ENCODE measurements around the gene GLTPD2. TPM values are rescaled to one million over a fixed set of nuclear protein-coding genes. Genes with fewer than 3 reads are reported as not detected.
"Not testable (repeated sequence)": the region's sequence is repeated elsewhere in the genome, so short reads cannot be mapped to it uniquely, and the experiment has no call there.

GLTPD2 gene
- total RNA-seq, 5 donors from 2014 or later (not counting 1 experiment from before 2014, with no cell fraction given), result not detected

- CTCF ChIA-PET, result no interaction called here
- H3K27ac ChIP-seq (ENCODE audit: low read length), result no peak overlapping the region
- Mint-ChIP-seq H3K36me3 (peaks cover 19% of the 10 kb centered on the region), H3K4me1 (no peaks in the 10 kb centered on the region), H3K9me3 (no peaks in the 10 kb centered on the region), H3K4me3 (no peak overlapping the region), H3K27me3 (no peaks in the 10 kb centered on the region), H3K27ac (no peak overlapping the region)
- ATAC-seq (replicated peaks in 1 of 4) (no peak), DNase-seq (no peak)
- H3K4me1 ChIP-seq (ENCODE audit: control insufficient read depth in 1 of 2, extremely low read depth in 1 of 2, insufficient read depth in 2 of 2, low read length in 2 of 2), result no peaks in the 10 kb centered on the region
- H3K27me3 ChIP-seq (replicated peaks in 1 of 2; ENCODE audit: control insufficient read depth in 2 of 2, extremely low read depth in 1 of 2, insufficient read depth in 2 of 2, low read length in 1 of 2), result peaks cover 0 to 4% of the 10 kb centered on the region in 2 experiments
- POLR2A ChIA-PET, result no interaction called here
- WGBS (ENCODE audit: insufficient coverage), result 94% methylated on average over 8 of the region's 12 CpGs
- no peak overlapping the region for H3K4me3 ChIP-seq (ENCODE audit: control insufficient read depth in 1 of 2, extremely low read depth in 1 of 2, low read length in 1 of 2)
- H3K9me3 ChIP-seq, result no peaks in the 10 kb centered on the region
- peaks cover 0 to 9% of the 10 kb centered on the region in 2 donors for H3K36me3 ChIP-seq (ENCODE audit: control insufficient read depth in 2 of 2, extremely low read depth in 1 of 2, insufficient read depth in 1 of 2, low read length in 1 of 2)
Observed at GRCh38 chr17:4818276-4818675, 29.5 kb downstream of the GLTPD2 start.

DNA sequence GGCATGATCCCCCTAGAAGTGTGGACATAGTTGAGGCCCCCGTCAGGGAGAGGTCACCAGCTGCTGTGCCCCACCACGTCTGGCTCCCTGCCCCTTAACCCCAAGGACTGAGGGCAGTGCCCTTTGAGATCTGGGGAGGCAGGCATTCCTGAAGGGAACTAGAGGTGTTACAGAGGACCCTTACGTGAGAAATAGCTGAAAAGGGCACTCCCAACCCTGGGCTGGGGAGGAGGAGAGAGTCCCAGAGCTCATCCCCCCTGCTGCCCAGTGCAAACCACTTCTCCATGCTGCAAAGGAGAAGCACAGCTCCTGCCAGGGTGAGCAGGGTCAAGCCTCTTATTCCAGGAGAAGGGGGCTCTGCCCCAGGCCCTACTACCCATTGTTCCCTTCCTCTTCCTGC, 34.1 kb downstream of the GLTPD2 start:
- Histone ChIP-seq H3K4me3 (ENCODE audit: control insufficient read depth in 1 of 2, extremely low read depth in 1 of 2, low read length in 1 of 2) (no peak overlapping the region), H3K36me3 (ENCODE audit: control insufficient read depth in 2 of 2, extremely low read depth in 1 of 2, insufficient read depth in 1 of 2, low read length in 1 of 2) (no peaks in the 10 kb centered on the region), H3K27ac (ENCODE audit: low read length) (no peak overlapping the region), H3K9me3 (no peaks in the 10 kb centered on the region), H3K27me3 (replicated peaks in 1 of 2; ENCODE audit: control insufficient read depth in 2 of 2, extremely low read depth in 1 of 2, insufficient read depth in 2 of 2, low read length in 1 of 2) (peaks cover 0 to 3% of the 10 kb centered on the region in 2 experiments), H3K4me1 (ENCODE audit: control insufficient read depth in 1 of 2, extremely low read depth in 1 of 2, insufficient read depth in 2 of 2, low read length in 2 of 2) (no peaks in the 10 kb centered on the region)
- DNase-seq (no peak), ATAC-seq (replicated peaks in 1 of 4) (no peak)
- Mint-ChIP-seq H3K9me3 (no peaks in the 10 kb centered on the region), H3K27me3 (no peaks in the 10 kb centered on the region), H3K4me3 (no peak overlapping the region), H3K4me1 (no peaks in the 10 kb centered on the region), H3K36me3 (peaks cover 8% of the 10 kb centered on the region), H3K27ac (no peak overlapping the region)
- ChIA-PET CTCF (no interaction called here), POLR2A (no interaction called here)
- no CpG with 5 or more reads among the region's 3 CpGs for WGBS (ENCODE audit: insufficient coverage)

DNA sequence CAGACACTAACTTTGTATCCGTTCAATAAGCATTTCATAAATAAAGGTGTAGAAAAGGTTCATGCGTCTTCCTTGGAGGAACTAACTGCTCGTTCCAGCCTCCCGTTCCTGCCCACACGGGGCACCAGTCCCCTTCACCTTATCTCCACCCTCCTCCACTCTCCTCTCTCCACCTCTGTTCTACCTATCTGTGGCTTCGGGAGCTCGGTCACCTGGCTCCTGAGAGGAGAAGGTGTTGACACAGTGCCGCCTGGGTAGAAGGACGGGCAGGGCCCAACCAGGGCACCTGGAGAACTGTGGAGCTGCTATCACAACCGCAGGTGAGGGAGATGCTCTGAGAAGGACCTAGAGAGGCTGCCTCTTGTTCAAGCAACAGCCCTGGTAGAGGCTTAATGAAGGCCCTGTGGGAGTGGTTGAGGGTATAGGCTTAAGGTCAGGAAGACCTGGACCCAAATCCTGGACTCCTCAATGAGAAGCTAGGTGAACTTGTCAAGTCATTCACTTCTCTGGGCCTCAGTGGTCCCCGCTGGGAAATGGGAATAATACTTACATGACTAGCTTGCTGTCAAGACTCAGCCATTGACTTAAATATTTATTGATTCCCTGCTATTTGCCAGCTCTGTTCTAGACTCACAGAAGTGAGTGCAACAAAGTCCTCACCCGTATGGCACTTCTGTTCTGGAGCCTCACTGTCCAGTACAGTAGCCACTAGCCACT, 34.8 kb downstream of the GLTPD2 start:
- Histone ChIP-seq H3K4me3 (ENCODE audit: control insufficient read depth in 1 of 2, extremely low read depth in 1 of 2, low read length in 1 of 2) (no peak overlapping the region), H3K9me3 (no peaks in the 10 kb centered on the region), H3K4me1 (ENCODE audit: control insufficient read depth in 1 of 2, extremely low read depth in 1 of 2, insufficient read depth in 2 of 2, low read length in 2 of 2) (no peaks in the 10 kb centered on the region), H3K27ac (ENCODE audit: low read length) (no peak overlapping the region), H3K36me3 (ENCODE audit: control insufficient read depth in 2 of 2, extremely low read depth in 1 of 2, insufficient read depth in 1 of 2, low read length in 1 of 2) (no peaks in the 10 kb centered on the region), H3K27me3 (replicated peaks in 1 of 2; ENCODE audit: control insufficient read depth in 2 of 2, extremely low read depth in 1 of 2, insufficient read depth in 2 of 2, low read length in 1 of 2) (peaks cover 0 to 3% of the 10 kb centered on the region in 2 experiments)
- POLR2A ChIA-PET, result interaction anchor here in 1 of 2 donors (0.7 kb wide), 1 partner anchor 130 kb away, joined by 4 read pairs; no protein-coding TSS in a partner anchor
- 73% methylated on average over 9 of the region's 12 CpGs for WGBS (ENCODE audit: insufficient coverage)
- H3K4me3 Mint-ChIP-seq, result no peak overlapping the region
- DNase-seq (no peak), ATAC-seq (replicated peaks in 1 of 4) (no peak)
- CTCF ChIA-PET, result interaction anchor here in 1 of 2 donors (0.7 kb wide), 1 partner anchor 24 kb away, joined by 3 read pairs; no protein-coding TSS in a partner anchor
- no peaks in the 10 kb centered on the region for H3K27me3 Mint-ChIP-seq
- H3K4me1 Mint-ChIP-seq, result no peaks in the 10 kb centered on the region
- H3K27ac Mint-ChIP-seq, result no peak overlapping the region
- H3K36me3 Mint-ChIP-seq, result peaks cover 8% of the 10 kb centered on the region
- H3K9me3 Mint-ChIP-seq, result no peaks in the 10 kb centered on the region

DNA sequence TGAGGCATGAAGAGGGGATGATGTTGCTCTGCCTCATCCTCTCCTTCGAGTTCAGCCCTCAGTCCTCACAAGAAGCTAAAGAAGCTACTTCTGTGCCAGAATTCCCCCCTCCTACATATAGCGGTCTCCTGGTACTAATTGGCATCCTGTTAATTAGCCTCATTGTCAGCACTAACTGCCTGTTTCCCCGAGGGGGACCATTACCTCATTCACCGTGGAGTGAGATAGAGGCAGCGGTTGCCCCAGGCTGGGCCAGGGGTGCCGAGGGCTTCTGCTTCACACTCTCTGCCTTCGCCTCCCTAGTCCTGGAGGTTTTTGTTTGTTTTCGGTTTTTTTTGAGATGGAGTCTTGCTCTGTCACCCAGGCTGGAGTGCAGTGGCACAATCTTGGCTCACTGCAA, 38.6 kb downstream of the GLTPD2 start:
- Mint-ChIP-seq H3K9me3 (no peaks in the 10 kb centered on the region), H3K27ac (no peak overlapping the region), H3K27me3 (no peaks in the 10 kb centered on the region), H3K4me1 (peaks cover 0 to under 1% (median 0%) of the 10 kb centered on the region in 3 donors), H3K36me3 (no peaks in the 10 kb centered on the region), H3K4me3 (no peak overlapping the region)
- WGBS (ENCODE audit: insufficient coverage), result 94% methylated on average over 3 of the region's 8 CpGs
- ChIA-PET POLR2A (no interaction called here), CTCF (no interaction called here)
- Histone ChIP-seq H3K27ac (ENCODE audit: low read length) (no peak overlapping the region), H3K4me1 (ENCODE audit: control insufficient read depth in 1 of 2, extremely low read depth in 1 of 2, insufficient read depth in 2 of 2, low read length in 2 of 2) (peaks cover 0 to under 1% of the 10 kb centered on the region in 2 experiments), H3K27me3 (replicated peaks in 1 of 2; ENCODE audit: control insufficient read depth in 2 of 2, extremely low read depth in 1 of 2, insufficient read depth in 2 of 2, low read length in 1 of 2) (peaks cover 0 to 3% of the 10 kb centered on the region in 2 experiments), H3K9me3 (no peaks in the 10 kb centered on the region), H3K36me3 (ENCODE audit: control insufficient read depth in 2 of 2, extremely low read depth in 1 of 2, insufficient read depth in 1 of 2, low read length in 1 of 2) (no peaks in the 10 kb centered on the region), H3K4me3 (ENCODE audit: control insufficient read depth in 1 of 2, extremely low read depth in 1 of 2, low read length in 1 of 2) (no peak overlapping the region)
- ATAC-seq (replicated peaks in 1 of 4) (no peak), DNase-seq (no peak)

GRCh38 chr17:4832829-4833177, 44.0 kb downstream of the GLTPD2 start:
- CTCF ChIA-PET; H3K9me3 Mint-ChIP-seq; H3K27me3 Mint-ChIP-seq; H3K27me3 ChIP-seq (replicated peaks in 1 of 2; ENCODE audit: control insufficient read depth in 2 of 2, extremely low read depth in 1 of 2, insufficient read depth in 2 of 2, low read length in 1 of 2); H3K36me3 Mint-ChIP-seq; H3K36me3 ChIP-seq (ENCODE audit: control insufficient read depth in 2 of 2, extremely low read depth in 1 of 2, insufficient read depth in 1 of 2, low read length in 1 of 2); DNase-seq; H3K9me3 ChIP-seq: not testable (repeated sequence)
- peak overlapping the region; percentile 73 for H3K27ac ChIP-seq (ENCODE audit: low read length)
- Mint-ChIP-seq H3K4me3 (peak overlapping the region; percentile 88 to 92 (median 92)), H3K27ac (peak overlapping the region; percentile 92 to 93), H3K4me1 (peaks cover 34 to 40% (median 34%) of the 10 kb centered on the region in 3 donors)
- peak overlapping the region; percentile 73 to 85 for H3K4me3 ChIP-seq (ENCODE audit: control insufficient read depth in 1 of 2, extremely low read depth in 1 of 2, low read length in 1 of 2)
- POLR2A ChIA-PET, result interaction anchor here in 1 of 2 donors (0.6 kb wide), 1 partner anchor 43 kb away, joined by 3 read pairs; no protein-coding TSS in a partner anchor
- peak in 2 of 4 experiments; percentile 0 to 26 for ATAC-seq (replicated peaks in 1 of 4)
- H3K4me1 ChIP-seq (ENCODE audit: control insufficient read depth in 1 of 2, extremely low read depth in 1 of 2, insufficient read depth in 2 of 2, low read length in 2 of 2), result peaks cover 14 to 35% of the 10 kb centered on the region in 2 experiments
- 2% methylated on average over 10 of the region's 17 CpGs for WGBS (ENCODE audit: insufficient coverage)

- Mint-ChIP-seq H3K9me3 (no peaks in the 10 kb centered on the region), H3K4me1 (peaks cover 38 to 45% (median 40%) of the 10 kb centered on the region in 3 donors), H3K27ac (peak within 1 kb of the TSS; percentile 92 to 93), H3K4me3 (peak within 1 kb of the TSS; percentile 91 to 92 (median 92)), H3K36me3 (peaks cover 6% of the 10 kb centered on the region), H3K27me3 (no peaks in the 10 kb centered on the region)
- CTCF ChIA-PET, result no interaction called here
- Histone ChIP-seq H3K36me3 (ENCODE audit: control insufficient read depth in 2 of 2, extremely low read depth in 1 of 2, insufficient read depth in 1 of 2, low read length in 1 of 2) (peaks cover 0 to 12% of the 10 kb centered on the region in 2 donors), H3K27ac (ENCODE audit: low read length) (peak within 1 kb of the TSS; percentile 73), H3K27me3 (replicated peaks in 1 of 2; ENCODE audit: control insufficient read depth in 2 of 2, extremely low read depth in 1 of 2, insufficient read depth in 2 of 2, low read length in 1 of 2) (no peaks in the 10 kb centered on the region), H3K4me1 (ENCODE audit: control insufficient read depth in 1 of 2, extremely low read depth in 1 of 2, insufficient read depth in 2 of 2, low read length in 2 of 2) (peaks cover 14 to 35% of the 10 kb centered on the region in 2 experiments), H3K9me3 (no peaks in the 10 kb centered on the region), H3K4me3 (ENCODE audit: control insufficient read depth in 1 of 2, extremely low read depth in 1 of 2, low read length in 1 of 2) (peak within 1 kb of the TSS; percentile 73 to 85)
- POLR2A ChIA-PET, result no interaction called here
- DNase-seq (peak; percentile 77 to 96 (median 84)), ATAC-seq (replicated peaks in 1 of 4) (peak; percentile 88 to 93 (median 88))
- WGBS (ENCODE audit: insufficient coverage), result under 1% methylated on average over 84 of the region's 91 CpGs
Observed at GRCh38 chr17:4833178-4833940, 44.6 kb downstream of the GLTPD2 start, which contains the start of gene MINK1. Gene MINK1, plus strand, starts transcription at chr17:4833340. Its CDS starts 244 bp downstream, at chr17:4833584.

Measured in T-cell (primary cell).